ENCODE data around the gene ITGA1.
"Not testable (repeated sequence)": the region's sequence is repeated elsewhere in the genome, so short reads cannot be mapped to it uniquely, and the experiment has no call there.

The ITGA1 gene

GRCh38 chr5:52787600-52788504 is at the start of gene ITGA1, which contains the start of gene PELO:
TSS of gene ITGA1 (plus strand) at chr5:52787916. CDS start at chr5:52788354, 438 bp downstream.
TSS of gene PELO (plus strand) at chr5:52787916. CDS start at chr5:52800395, 12,479 bp downstream.
- DNase-seq (ENCODE audit: low read depth in 2 of 3, low spot score in 1 of 3), result peak in 2 of 3 donors; percentile 14 to 51

GRCh38 chr5:52738095-52738506 is 49.6 kb upstream of the ITGA1 start:
- DNase-seq (ENCODE audit: low read depth in 2 of 3, low spot score in 1 of 3), result no peak

DNA sequence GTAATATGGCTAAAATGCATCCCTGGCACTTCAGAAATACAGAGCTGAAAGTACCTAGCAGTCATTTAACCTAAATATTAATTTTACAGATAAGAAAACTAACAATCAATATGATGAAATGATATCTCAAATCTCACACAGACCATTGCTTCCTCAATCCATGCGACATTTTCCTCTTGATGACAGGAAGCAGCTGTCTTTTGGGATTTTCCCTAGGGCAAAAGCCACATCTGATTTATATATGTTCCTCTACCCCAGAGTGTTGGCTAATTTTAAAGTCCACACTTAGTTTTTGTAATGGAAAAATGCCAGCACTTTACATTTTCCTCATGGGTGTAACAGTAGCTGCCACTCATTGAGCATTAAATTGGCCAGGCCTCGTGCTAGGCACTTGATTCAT is 47.7 kb upstream of the ITGA1 start:
- DNase-seq (ENCODE audit: low read depth in 2 of 3, low spot score in 1 of 3), result no peak

- DNase-seq (ENCODE audit: low read depth in 2 of 3, low spot score in 1 of 3), result no peak
Measured at GRCh38 chr5:52743012-52743411, 44.7 kb upstream of the ITGA1 start.

DNA sequence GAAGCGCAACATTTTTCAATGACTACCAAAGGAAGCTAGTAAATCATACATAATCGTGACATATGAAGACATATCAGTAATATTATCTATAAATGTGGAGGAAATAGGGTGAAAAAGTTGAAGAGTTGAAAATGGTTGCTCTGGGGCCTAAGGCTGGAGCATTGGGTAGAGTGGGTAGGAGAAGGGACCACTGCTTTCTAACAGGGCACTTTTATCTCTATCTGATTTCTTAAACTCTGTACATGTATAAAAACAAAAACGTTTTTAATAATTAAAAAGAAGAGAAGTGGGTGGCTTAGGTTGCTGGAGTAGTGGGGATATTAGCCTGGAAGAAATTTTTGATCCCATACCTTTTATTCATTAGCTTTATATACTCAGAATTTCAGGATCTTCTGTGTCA is 44.2 kb upstream of the ITGA1 start:
- no peak for DNase-seq (ENCODE audit: low read depth in 2 of 3, low spot score in 1 of 3)

- peak in 1 of 3 donors; percentile 47 for DNase-seq (ENCODE audit: low read depth in 2 of 3, low spot score in 1 of 3)
Measured at GRCh38 chr5:52743970-52744369, 43.7 kb upstream of the ITGA1 start.

GRCh38 chr5:52744867-52745458 is 42.8 kb upstream of the ITGA1 start:
- not testable (repeated sequence) for DNase-seq (ENCODE audit: low read depth in 2 of 3, low spot score in 1 of 3)

DNA sequence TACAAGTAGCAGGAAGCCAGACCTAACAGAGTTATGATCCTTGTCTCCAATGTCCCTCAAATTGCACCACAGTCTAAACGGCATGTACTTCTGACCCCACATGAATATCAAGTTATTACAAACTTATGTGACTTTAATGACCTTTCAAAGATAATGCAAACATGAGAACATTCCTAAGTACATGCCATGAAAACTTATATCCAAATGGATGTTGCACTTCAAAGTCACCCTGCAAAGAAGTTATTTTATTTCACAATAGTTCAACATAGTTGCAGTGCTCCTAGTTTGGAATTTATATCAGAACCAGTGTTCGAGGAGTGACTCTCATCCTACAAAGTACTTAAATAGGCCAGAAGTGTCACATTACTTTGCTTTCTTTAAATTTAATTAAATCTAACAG is 41.2 kb upstream of the ITGA1 start:
- no peak for DNase-seq (ENCODE audit: low read depth in 2 of 3, low spot score in 1 of 3)

- no peak for DNase-seq (ENCODE audit: low read depth in 2 of 3, low spot score in 1 of 3)
Measured at GRCh38 chr5:52748590-52748989, 39.1 kb upstream of the ITGA1 start.

DNA sequence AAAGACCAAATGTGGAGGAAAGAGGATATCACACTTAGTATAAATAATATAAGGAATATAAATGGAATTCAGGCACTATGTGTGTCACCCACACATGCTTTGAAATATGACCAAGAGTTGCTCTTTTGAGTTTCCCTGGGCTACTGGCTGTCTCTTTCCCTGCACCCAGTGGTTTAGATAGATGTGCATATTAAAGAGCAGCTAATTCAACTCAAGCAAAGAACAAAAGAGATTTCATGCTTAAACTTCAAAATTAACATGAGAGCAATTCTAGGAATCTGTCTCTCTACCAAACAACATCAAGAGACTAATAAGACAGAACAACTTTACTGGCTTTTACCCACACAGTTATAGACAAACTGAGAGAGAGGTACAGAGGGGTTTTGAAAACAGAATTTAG is 38.0 kb upstream of the ITGA1 start:
- no peak for DNase-seq (ENCODE audit: low read depth in 2 of 3, low spot score in 1 of 3)

DNA sequence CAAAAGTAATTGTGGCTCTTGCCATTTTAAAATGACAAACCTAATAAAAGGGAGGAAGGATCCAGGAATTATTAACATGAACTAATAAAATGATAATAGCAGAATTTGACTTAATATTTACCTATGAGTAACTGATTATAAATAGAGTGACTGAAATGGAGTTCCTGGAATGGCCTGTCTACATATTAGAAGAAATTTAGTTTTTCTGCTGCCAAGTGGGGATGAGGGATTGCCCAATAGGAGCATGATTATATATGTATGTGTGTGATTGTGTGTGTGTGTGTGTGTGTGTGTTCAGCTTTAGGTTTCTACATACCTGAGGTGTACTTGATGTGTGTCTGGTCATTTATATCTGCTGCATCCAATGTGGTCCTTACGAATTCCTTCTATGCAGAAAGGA is 36.6 kb upstream of the ITGA1 start:
- no peak for DNase-seq (ENCODE audit: low read depth in 2 of 3, low spot score in 1 of 3)

- no peak for DNase-seq (ENCODE audit: low read depth in 2 of 3, low spot score in 1 of 3)
Measured at GRCh38 chr5:52754051-52754450, 33.7 kb upstream of the ITGA1 start.

GRCh38 chr5:52757527-52757926 is 30.2 kb upstream of the ITGA1 start:
- DNase-seq (ENCODE audit: low read depth in 2 of 3, low spot score in 1 of 3), result no peak

DNA sequence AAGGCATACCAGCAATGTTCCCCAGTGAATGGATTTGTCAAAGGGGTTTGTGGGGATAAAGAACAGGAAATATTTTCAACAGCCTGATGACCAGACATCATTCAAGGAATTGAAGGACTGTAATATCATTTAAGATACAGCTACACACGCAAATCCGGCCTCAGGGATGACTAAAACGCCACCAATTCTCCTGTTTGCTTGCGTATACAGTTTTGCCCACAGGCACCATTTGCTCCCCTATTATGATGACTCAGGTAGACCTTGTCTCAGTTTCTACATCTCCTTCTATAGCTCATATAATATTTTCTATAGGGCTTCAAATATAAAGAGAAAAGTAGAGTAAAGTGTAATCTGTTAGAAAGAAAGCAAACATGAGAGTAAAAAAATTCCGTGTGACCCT is 29.7 kb upstream of the ITGA1 start:
- DNase-seq (ENCODE audit: low read depth in 2 of 3, low spot score in 1 of 3), result no peak

- DNase-seq (ENCODE audit: low read depth in 2 of 3, low spot score in 1 of 3), result no peak
Measured at GRCh38 chr5:52759331-52759730, 28.4 kb upstream of the ITGA1 start.

DNA sequence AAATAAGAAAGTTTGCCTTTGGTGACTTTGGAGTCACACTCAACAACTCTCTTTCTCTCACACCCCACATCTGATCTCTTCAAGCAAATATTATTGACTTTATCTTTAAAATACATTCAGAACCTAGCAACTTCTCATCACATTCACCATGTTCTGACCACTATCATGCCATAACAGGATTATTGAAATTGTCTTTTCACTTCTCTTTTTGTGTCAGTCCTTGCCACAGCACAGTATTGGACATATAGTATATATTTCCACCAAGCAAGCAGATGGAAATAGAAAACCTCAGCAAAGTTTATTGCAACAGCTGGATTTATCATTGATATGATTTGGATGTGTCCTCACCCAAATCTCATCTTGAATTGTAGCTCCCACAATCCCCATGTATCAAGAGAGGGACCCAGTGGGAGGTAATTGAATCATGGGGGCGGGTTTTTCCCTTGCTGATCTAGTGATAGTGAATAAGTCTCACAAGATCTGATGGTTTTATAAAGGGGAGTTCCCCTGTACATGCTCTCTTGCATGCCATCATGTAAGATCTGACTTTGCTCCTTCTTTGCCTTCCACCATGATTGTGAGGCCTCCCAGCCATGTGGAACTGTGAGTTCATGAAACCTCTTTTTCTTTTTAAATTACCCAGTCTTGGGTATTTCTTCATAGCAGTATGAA is 26.9 kb upstream of the ITGA1 start:
- peak; percentile 5 to 27 (median 23) for DNase-seq (ENCODE audit: low read depth in 2 of 3, low spot score in 1 of 3)

GRCh38 chr5:52767217-52767743 is 20.4 kb upstream of the ITGA1 start:
- DNase-seq (ENCODE audit: low read depth in 2 of 3, low spot score in 1 of 3), result no peak

- no peak for DNase-seq (ENCODE audit: low read depth in 2 of 3, low spot score in 1 of 3)
Measured at GRCh38 chr5:52767766-52768480, 19.8 kb upstream of the ITGA1 start.

GRCh38 chr5:52769061-52769460 is 18.7 kb upstream of the ITGA1 start:
- DNase-seq (ENCODE audit: low read depth in 2 of 3, low spot score in 1 of 3), result no peak

DNA sequence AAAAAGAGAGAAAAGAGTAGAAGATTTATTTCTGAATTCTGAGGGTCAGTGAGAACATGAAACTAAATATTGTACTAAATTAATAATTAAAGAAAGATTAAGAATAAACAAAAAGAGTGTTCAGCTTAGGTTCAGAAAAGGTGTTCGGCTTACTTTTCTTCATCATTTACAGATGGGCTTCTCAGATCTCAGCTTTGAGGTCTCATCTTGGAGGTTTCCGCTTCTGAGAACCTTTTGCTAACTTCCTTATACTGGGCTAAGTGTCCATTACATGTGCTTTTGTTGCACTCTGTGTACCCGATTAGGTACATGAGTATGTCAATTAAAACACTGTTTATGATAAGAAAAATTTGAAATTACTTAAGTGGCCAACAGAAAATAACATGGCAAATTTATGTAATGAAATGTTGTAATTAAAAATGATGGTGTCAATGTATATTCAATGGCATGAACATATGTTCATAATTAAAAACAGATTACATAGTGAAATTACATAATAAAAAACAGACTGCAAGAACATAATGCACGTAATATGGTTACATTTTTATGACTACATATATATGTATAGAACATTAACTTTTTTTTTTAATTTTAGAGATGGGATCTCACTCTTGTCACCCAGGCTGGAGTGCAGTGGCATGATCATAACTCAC is 17.3 kb upstream of the ITGA1 start:
- no peak for DNase-seq (ENCODE audit: low read depth in 2 of 3, low spot score in 1 of 3)
